Prostate gland (tissue), 2 donors: ENCODE data around the gene SETMAR. TPM values are rescaled to one million over a fixed set of nuclear protein-coding genes. Genes with fewer than 3 reads are reported as not detected.

Experiments used
- DNase-seq: peaks from one replicate; pipeline ENCODE4 v3.0.0-alpha.2; 2019; ENCODE audit warnings: low spot score
- H3K27ac ChIP-seq, 2 donors: fragments of 200-600 bp; sonication (generic); 2 replicates each; pipeline ENCODE4 v1.5.1; 2017 to 2019
- H3K27me3 ChIP-seq: fragments of 200-600 bp; sonication (generic); replicated peaks from 2 replicates; pipeline ENCODE4 v1.5.1; 2019; ENCODE audit not compliant: insufficient read depth
- H3K36me3 ChIP-seq, 2 donors: fragments of 200-600 bp; sonication (generic); 1 replicate in 1 of 2; 2 replicates in 1 of 2; pipeline versions ENCODE4 v1.5.1 to v1.8.1; 2017 to 2019
- H3K4me1 ChIP-seq: fragments of 200-600 bp; sonication (generic); replicated peaks from 2 replicates; pipeline ENCODE4 v1.5.1; 2019
- H3K4me3 ChIP-seq, 2 donors: fragments of 200-600 bp; sonication (generic); 2 replicates each; pipeline ENCODE4 v1.5.1; 2017 to 2019
- H3K9me3 ChIP-seq: fragments of 200-600 bp; sonication (generic); 2 replicates; pipeline ENCODE4 v1.5.1; 2017
- CTCF ChIP-seq, 4 experiments: fragments of 200-600 bp in 2 of 4; fragments of 450-650 bp in 2 of 4; sonication (generic) in 2 of 4; IDR thresholded peaks; 1 replicate in 3 of 4; 2 replicates in 1 of 4; pipeline ENCODE4 v1.5.1; 2016 to 2019; ENCODE audit warnings: antibody characterized with exemption in 4 of 4, mild to moderate bottlenecking in 2 of 4, moderate library complexity in 2 of 4
- POLR2A ChIP-seq: fragments of 450-650 bp; IDR thresholded peaks from one replicate; pipeline ENCODE4 v1.6.1; 2016; ENCODE audit warnings: antibody characterized with exemption, mild to moderate bottlenecking
- POLR2AphosphoS5 ChIP-seq: sonication (generic); formaldehyde crosslinking; IDR thresholded peaks from one replicate; pipeline ENCODE4 v1.6.1; 2017; ENCODE audit warnings: antibody characterized with exemption
- WGBS: methylation state at CpG from one replicate; pipeline ENCODE4 v1.1.5; 2018; 5-methylcytosine and 5-hydroxymethylcytosine counted together
- intact Hi-C: fragments of 100-400 bp; cut with DNase I; formaldehyde crosslinking; loops from one replicate; pipeline ENCODE4 v1.14.2; 2022
- total RNA-seq, 2 donors: library from RNA; depleted of rRNA; stranded (reverse); fragments of >200 nt; gene quantifications; one replicate each; pipeline ENCODE4 v1.1.0, GENCODE V29; 2016

Gene SETMAR
- total RNA-seq, 2 donors from 2014 or later, result 39.8 to 42.8 TPM

- H3K9me3 ChIP-seq, result no peaks in the 10 kb centered on the region
- no peak overlapping the region for H3K4me3 ChIP-seq
- H3K27ac ChIP-seq, result no peak overlapping the region
- WGBS, result 86% methylated on average over 12 of the region's 12 CpGs
- H3K27me3 ChIP-seq, result no peaks in the 10 kb centered on the region
- intact Hi-C loops, result no loop called here
- H3K4me1 ChIP-seq, result no peaks in the 10 kb centered on the region
- no peak for TF ChIP-seq POLR2A
- TF ChIP-seq POLR2AphosphoS5, result no peak
- TF ChIP-seq CTCF (IDR thresholded peaks at IDR 0.05), result no peak
- no peak for DNase-seq
- no peaks in the 10 kb centered on the region for H3K36me3 ChIP-seq
Observed at GRCh38 chr3:4359805-4360502, 56.8 kb downstream of the SETMAR start.

- no peak overlapping the region for H3K4me3 ChIP-seq
- no peak for DNase-seq
- no peaks in the 10 kb centered on the region for H3K36me3 ChIP-seq
- no peak overlapping the region for H3K27ac ChIP-seq
- TF ChIP-seq POLR2AphosphoS5, result no peak
- TF ChIP-seq CTCF (IDR thresholded peaks at IDR 0.05), result no peak
- no peak for TF ChIP-seq POLR2A
- intact Hi-C loops, result no loop called here
- H3K9me3 ChIP-seq, result no peaks in the 10 kb centered on the region
- H3K27me3 ChIP-seq, result no peaks in the 10 kb centered on the region
- WGBS, result 64% methylated on average over 6 of the region's 6 CpGs
- H3K4me1 ChIP-seq, result no peaks in the 10 kb centered on the region
Observed at GRCh38 chr3:4360817-4361216, 57.6 kb downstream of the SETMAR start.

GRCh38 chr3:4362523-4362922, 59.4 kb downstream of the SETMAR start:
- TF ChIP-seq POLR2A (no peak), CTCF (IDR thresholded peaks at IDR 0.05) (no peak), POLR2AphosphoS5 (no peak)
- DNase-seq, result no peak
- intact Hi-C loops, result no loop called here
- H3K4me1 ChIP-seq, result no peaks in the 10 kb centered on the region
- no peaks in the 10 kb centered on the region for H3K36me3 ChIP-seq
- no peak overlapping the region for H3K4me3 ChIP-seq
- H3K9me3 ChIP-seq, result no peaks in the 10 kb centered on the region
- H3K27ac ChIP-seq, result no peak overlapping the region
- H3K27me3 ChIP-seq, result no peaks in the 10 kb centered on the region
- 100% methylated on average over 2 of the region's 2 CpGs for WGBS

Other genes with a start within 250 kb of the SETMAR start
- 10 to 100 TPM; 58.5 to 59.1 TPM for gene SUMF1, start 163.9 kb downstream of the SETMAR start, total RNA-seq
- 100 to 1,000 TPM in 1 of 2 donors, 10 to 100 TPM in 1; 80.0 to 126 TPM for gene ITPR1, start 190.0 kb downstream of the SETMAR start, total RNA-seq